Stimulated activated CD4-positive, alpha-beta T cell treated with anti-CD3 and anti-CD28 coated beads, Interleukin-15, amount 100 ng/mL, for 24 hours (primary cell): ENCODE measurements around the gene LCN2.
A peak's percentile ranks its signal among the peaks of the same experiment; 100 is the strongest.

ENCODE experiments used
- DNase-seq: peaks from one replicate; pipeline ENCODE4 v3.0.0-alpha.2; 2020

Gene LCN2

GRCh38 chr9:128115187-128116103 is 33.8 kb upstream of the LCN2 start:
- peak; percentile 26 for DNase-seq

- DNase-seq: no peak
Measured at GRCh38 chr9:128116104-128117083, 32.9 kb upstream of the LCN2 start.

- peak; percentile 98 for DNase-seq
Measured at GRCh38 chr9:128117613-128118471, 31.4 kb upstream of the LCN2 start.

- DNase-seq: no peak
Measured at GRCh38 chr9:128118472-128118857, 30.8 kb upstream of the LCN2 start.

GRCh38 chr9:128118971-128119665 is 30.1 kb upstream of the LCN2 start:
- no peak for DNase-seq

- DNase-seq: no peak
Measured at GRCh38 chr9:128120061-128120740, 29.1 kb upstream of the LCN2 start.

GRCh38 chr9:128120741-128121465 is 28.4 kb upstream of the LCN2 start:
- no peak for DNase-seq

GRCh38 chr9:128121466-128121810 is 27.8 kb upstream of the LCN2 start:
- DNase-seq: no peak

- no peak for DNase-seq
Measured at GRCh38 chr9:128121924-128122808, 27.1 kb upstream of the LCN2 start.

- no peak for DNase-seq
Measured at GRCh38 chr9:128122809-128123175, 26.5 kb upstream of the LCN2 start.

GRCh38 chr9:128123451-128124080 is 25.7 kb upstream of the LCN2 start:
- DNase-seq: no peak

- no peak for DNase-seq
Measured at GRCh38 chr9:128124451-128124850, 24.8 kb upstream of the LCN2 start.

- peak; percentile 54 for DNase-seq
Measured at GRCh38 chr9:128124873-128125579, 24.2 kb upstream of the LCN2 start.

- no peak for DNase-seq
Measured at GRCh38 chr9:128125580-128126354, 23.5 kb upstream of the LCN2 start.

- peak; percentile 86 for DNase-seq
Measured at GRCh38 chr9:128127568-128127989, 21.7 kb upstream of the LCN2 start, which contains the start of gene PTGES2. Gene PTGES2 (minus strand): TSS chr9:128127729. CDS start chr9:128127717, 12 bp downstream.

GRCh38 chr9:128127990-128128835 is 21.0 kb upstream of the LCN2 start:
- peak; percentile 85 for DNase-seq
